H1 (cell line): ENCODE results near the gene OR52E2. TPM values are rescaled to one million over a fixed set of nuclear protein-coding genes. Genes with fewer than 3 reads are reported as not detected.

Source experiments
- CTCF ChIA-PET: fragments of 300-600 bp; sonication (Branson Sonifier 250); formaldehyde crosslinking; loops from one replicate; lab custom pipeline; 2021; ENCODE audit not compliant: partially characterized antibody; lab: Charles Lee
- POLR2A ChIA-PET: fragments of 300-600 bp; sonication (Branson Sonifier 250); formaldehyde crosslinking; loops from one replicate; lab custom pipeline; 2021; ENCODE audit warnings: inconsistent platforms; ENCODE audit not compliant: partially characterized antibody; lab: Charles Lee
- DNase-seq, 2 experiments: peaks; one replicate each; pipeline versions ENCODE4 v3.0.0 to v3.0.0-alpha.2; 2010 to 2022; ENCODE audit warnings: low spot score in 2 of 2, low read depth in 1 of 2, mixed read lengths in 1 of 2
- FAIRE-seq: peaks from 2 replicates; lab custom pipeline; 2011; peaks lifted over from hg19 to GRCh38; lab: Jason Lieb, UNC
- H2AFZ ChIP-seq: 2 replicates; pipeline ENCODE4 v1.8.1; 2012; ENCODE audit warnings: low read length, inconsistent platforms
- H2AK5ac ChIP-seq: 2 replicates; pipeline ENCODE4 v1.6.1; 2013; ENCODE audit warnings: low read depth, low read length
- H2BK120ac ChIP-seq: replicated peaks from 2 replicates; pipeline ENCODE3; 2013; ENCODE audit warnings: low read depth, low read length, inconsistent platforms
- H2BK12ac ChIP-seq: 2 replicates; pipeline ENCODE4 v1.6.1; 2013; ENCODE audit warnings: low read depth, low read length
- H2BK15ac ChIP-seq: 2 replicates; pipeline ENCODE4 v1.6.1; 2013; ENCODE audit warnings: low read length
- H2BK20ac ChIP-seq: 2 replicates; pipeline ENCODE4 v1.6.1; 2013; ENCODE audit warnings: low read length
- H2BK5ac ChIP-seq: 2 replicates; pipeline ENCODE4 v1.6.1; 2013; ENCODE audit warnings: low read depth, low read length
- H3K14ac ChIP-seq: 2 replicates; pipeline ENCODE4 v1.6.1; 2013; ENCODE audit warnings: inconsistent platforms; ENCODE audit not compliant: insufficient read length
- H3K18ac ChIP-seq: 2 replicates; pipeline ENCODE4 v1.6.1; 2013; ENCODE audit warnings: low read length; ENCODE audit errors: extremely low read depth
- H3K23ac ChIP-seq: 2 replicates; pipeline ENCODE4 v1.6.1; 2013; ENCODE audit warnings: inconsistent platforms; ENCODE audit not compliant: insufficient read length
- H3K23me2 ChIP-seq: 2 replicates; pipeline ENCODE4 v1.6.1; 2013; ENCODE audit warnings: low read depth, low read length
- H3K27ac ChIP-seq: 2 replicates; pipeline ENCODE4 v1.6.1; 2011; ENCODE audit warnings: low read depth, low read length, inconsistent platforms
- H3K27me3 ChIP-seq, 4 experiments: replicated peaks in 1 of 4; 1 replicate in 1 of 4; 2 replicates in 3 of 4; pipeline versions ENCODE4 v1.6.1 to v1.8.1; 2011 to 2013; ENCODE audit warnings: low read length in 3 of 4, mild to moderate bottlenecking in 3 of 4, inconsistent platforms in 2 of 4, mixed read lengths in 2 of 4, moderate library complexity in 1 of 4; ENCODE audit not compliant: control insufficient read depth in 3 of 4, insufficient read depth in 3 of 4; ENCODE audit errors: extremely low read depth in 1 of 4
- H3K36me3 ChIP-seq, 4 experiments: 2 replicates each; pipeline versions ENCODE4 v1.6.1 to v1.8.1; 2011 to 2013; ENCODE audit warnings: mild to moderate bottlenecking in 4 of 4, low read length in 3 of 4, moderate library complexity in 2 of 4, control low read depth in 1 of 4, inconsistent platforms in 1 of 4; ENCODE audit not compliant: insufficient read depth in 4 of 4, control insufficient read depth in 2 of 4
- H3K4ac ChIP-seq: replicated peaks from 2 replicates; pipeline ENCODE3; 2013; ENCODE audit warnings: low read length, low read depth, mixed read lengths, inconsistent platforms; ENCODE audit not compliant: insufficient read length
- H3K4me1 ChIP-seq, 4 experiments: replicated peaks in 1 of 4; 1 replicate in 1 of 4; 2 replicates in 3 of 4; pipeline versions ENCODE4 v1.6.1 to v1.8.1; 2011 to 2013; ENCODE audit warnings: low read length in 3 of 4, inconsistent platforms in 2 of 4, mixed read lengths in 1 of 4; ENCODE audit not compliant: insufficient read depth in 4 of 4, control insufficient read depth in 3 of 4
- H3K4me2 ChIP-seq, 2 experiments: 2 replicates each; pipeline versions ENCODE4 v1.6.1 to v1.8.1; 2011 to 2013; ENCODE audit warnings: low read depth in 2 of 2, low read length in 2 of 2, control low read depth in 1 of 2, inconsistent platforms in 1 of 2, mild to moderate bottlenecking in 1 of 2; ENCODE audit not compliant: insufficient read depth in 1 of 2
- H3K4me3 ChIP-seq, 4 experiments: fragments of 200-600, 300-600 bp in 1 of 4; sonication (generic), shearing (Covaris generic), sonication (Bioruptor Twin) in 1 of 4; 2 replicates each; pipeline versions ENCODE4 v1.5.1 to v1.8.1; 2011 to 2016; ENCODE audit warnings: low read length in 4 of 4, low read depth in 3 of 4, control low read depth in 2 of 4, inconsistent platforms in 2 of 4, mild to moderate bottlenecking in 2 of 4, mixed read lengths in 1 of 4, moderate library complexity in 1 of 4; ENCODE audit not compliant: insufficient read depth in 2 of 4; ENCODE audit errors: extremely low read depth in 1 of 4
- H3K56ac ChIP-seq: replicated peaks from 2 replicates; pipeline ENCODE3; 2013; ENCODE audit warnings: low read depth, mild to moderate bottlenecking, mixed read lengths, low read length, inconsistent platforms; ENCODE audit not compliant: insufficient read length
- H3K79me1 ChIP-seq: 2 replicates; pipeline ENCODE4 v1.6.1; 2013; ENCODE audit warnings: low read depth, low read length, control low read depth
- H3K79me2 ChIP-seq, 2 experiments: 2 replicates each; pipeline versions ENCODE4 v1.6.1 to v1.8.1; 2012 to 2013; ENCODE audit warnings: low read length in 2 of 2, mild to moderate bottlenecking in 2 of 2, inconsistent platforms in 1 of 2; ENCODE audit not compliant: insufficient read depth in 2 of 2, control insufficient read depth in 1 of 2
- H3K9ac ChIP-seq, 4 experiments: replicated peaks in 1 of 4; 1 replicate in 1 of 4; 2 replicates in 3 of 4; pipeline versions ENCODE4 v1.6.1 to v1.8.1; 2011 to 2013; ENCODE audit warnings: low read depth in 3 of 4, low read length in 3 of 4, control low read depth in 2 of 4, mild to moderate bottlenecking in 2 of 4, moderate library complexity in 2 of 4, inconsistent platforms in 1 of 4; ENCODE audit errors: extremely low read depth in 1 of 4
- H3K9me3 ChIP-seq, 2 experiments: 2 replicates each; pipeline versions ENCODE4 v1.6.1 to v1.8.1; 2012 to 2013; ENCODE audit warnings: mild to moderate bottlenecking in 2 of 2, moderate library complexity in 2 of 2, control low read depth in 1 of 2, inconsistent platforms in 1 of 2, low read depth in 1 of 2, low read length in 1 of 2, mixed read lengths in 1 of 2; ENCODE audit not compliant: insufficient read depth in 2 of 2
- H4K20me1 ChIP-seq, 2 experiments: replicated peaks in 1 of 2; 2 replicates each; pipeline versions ENCODE3 to v1.8.1; 2011 to 2013; ENCODE audit warnings: inconsistent platforms in 2 of 2, low read length in 2 of 2, mild to moderate bottlenecking in 1 of 2; ENCODE audit not compliant: insufficient read depth in 2 of 2, control insufficient read depth in 1 of 2
- H4K5ac ChIP-seq: 2 replicates; pipeline ENCODE4 v1.6.1; 2013; ENCODE audit warnings: low read length, low read depth, mixed read lengths, inconsistent platforms; ENCODE audit not compliant: insufficient read length
- H4K8ac ChIP-seq: 2 replicates; pipeline ENCODE4 v1.8.0; 2013; ENCODE audit warnings: mild to moderate bottlenecking, moderate library complexity, low read length, inconsistent platforms; ENCODE audit not compliant: insufficient read depth; ENCODE audit errors: extremely low read depth
- H4K91ac ChIP-seq: replicated peaks from 2 replicates; pipeline ENCODE3; 2013; ENCODE audit warnings: low read length, mixed read lengths, inconsistent platforms; ENCODE audit not compliant: insufficient read length
- ASH2L ChIP-seq: fragments of 200-600, 300-600 bp; sonication (generic); IDR thresholded peaks from one replicate; pipeline ENCODE4 v1.7.1; 2017; ENCODE audit warnings: low read length
- BACH1 ChIP-seq: IDR thresholded peaks from 2 replicates; pipeline ENCODE4 v1.6.1; 2012; ENCODE audit warnings: low read length, improper control_type of control experiment
- BRCA1 ChIP-seq: IDR thresholded peaks from 2 replicates; pipeline ENCODE4 v1.6.1; 2012; ENCODE audit warnings: low read depth, low read length, improper control_type of control experiment
- FOSL1 ChIP-seq: IDR thresholded peaks from 2 replicates; pipeline ENCODE4 v1.6.1; 2011; ENCODE audit warnings: mild to moderate bottlenecking, low read depth, low read length, moderate library complexity; ENCODE audit not compliant: insufficient read depth
- POU5F1 ChIP-seq: IDR thresholded peaks from 2 replicates; pipeline ENCODE4 v1.6.1; 2011; ENCODE audit warnings: low read depth, mild to moderate bottlenecking, low read length, moderate library complexity
- RFX5 ChIP-seq: IDR thresholded peaks from 2 replicates; pipeline ENCODE4 v1.6.1; 2011; ENCODE audit warnings: low read depth, low read length, improper control_type of control experiment, borderline replicate concordance
- SAP30 ChIP-seq: fragments of 300-600 bp; sonication (generic); IDR thresholded peaks from 2 replicates; pipeline ENCODE4 v1.7.1; 2012; ENCODE audit warnings: low read length, moderate library complexity, mild to moderate bottlenecking, inconsistent platforms; ENCODE audit not compliant: insufficient read depth, insufficient replicate concordance
- SIN3A ChIP-seq, 2 experiments: IDR thresholded peaks in 1 of 2; conservative IDR thresholded peaks in 1 of 2; 2 replicates each; pipeline ENCODE4 v1.6.1; 2011 to 2012; ENCODE audit warnings: low read length in 2 of 2, improper control_type of control experiment in 1 of 2, low read depth in 1 of 2, mild to moderate bottlenecking in 1 of 2
- SIRT6 ChIP-seq: IDR thresholded peaks from one replicate; pipeline ENCODE4 v1.7.1; 2012; ENCODE audit warnings: low read length, inconsistent platforms
- SIX5 ChIP-seq: IDR thresholded peaks from 2 replicates; pipeline ENCODE4 v1.6.1; 2011; ENCODE audit warnings: mild to moderate bottlenecking, low read depth, low read length
- SP1 ChIP-seq: IDR thresholded peaks from 2 replicates; pipeline ENCODE4 v1.6.1; 2011; ENCODE audit warnings: low read depth, low read length
- SP4 ChIP-seq: IDR thresholded peaks from 2 replicates; pipeline ENCODE4 v1.6.1; 2012; ENCODE audit warnings: low read length, inconsistent platforms
- TAF1 ChIP-seq: IDR thresholded peaks from 2 replicates; pipeline ENCODE4 v1.6.1; 2011; ENCODE audit warnings: mild to moderate bottlenecking, low read depth, low read length
- TCF12 ChIP-seq: IDR thresholded peaks from 2 replicates; pipeline ENCODE4 v1.6.1; 2011; ENCODE audit warnings: low read depth, mild to moderate bottlenecking, low read length
- WGBS, 2 experiments: shearing (Covaris generic) in 1 of 2; methylation state at CpG; one replicate each; pipeline versions ENCODE4 v1.1.6 to v1.1.7; 2013 to 2015; ENCODE audit warnings: low lambda C conversion rate in 2 of 2, mixed read lengths in 2 of 2, inconsistent platforms in 1 of 2, low coverage in 1 of 2, missing lambda C conversion rate in 1 of 2; ENCODE audit not compliant: insufficient replicate concordance in 2 of 2, insufficient coverage in 1 of 2, insufficient read length in 1 of 2; ENCODE audit errors: extremely low coverage in 1 of 2, missing lambda C conversion rate in 1 of 2; 5-methylcytosine and 5-hydroxymethylcytosine counted together
- polyA plus RNA-seq, 7 experiments: library from polyadenylated mRNA; depleted of rRNA in 3 of 7; stranded (reverse) in 5 of 7; unstranded in 2 of 7; fragments of >200 nt in 5 of 7; fragments of 200-250 nt in 2 of 7; gene quantifications; 1 replicate in 5 of 7; 2 replicates in 1 of 7; 4 replicates in 1 of 7; pipeline versions ENCODE4 v1.2.1 to v1.2.3, GENCODE V29; 2011 to 2013; ENCODE audit warnings: missing spikeins in 2 of 7, mixed read lengths in 2 of 7
- total RNA-seq: library from RNA; stranded (reverse); fragmentation: NEBNext Ultra II Directional; extraction: Animal tissue kit (Norgen Biotek cat#: 25700); gene quantifications from 2 replicates; pipeline ENCODE4 v1.2.1, GENCODE V29; 2021
- TF ChIP-seq, protein P1 (sequence below): IDR thresholded peaks from 2 replicates; pipeline ENCODE4 v1.6.1; 2012; ENCODE audit warnings: low read length, inconsistent platforms

Gene OR52E2
- total and polyA plus RNA-seq, 2 of the 8 experiments (the other 6 are each of a cell fraction or from before 2014, with no cell fraction given), result not detected

DNA sequence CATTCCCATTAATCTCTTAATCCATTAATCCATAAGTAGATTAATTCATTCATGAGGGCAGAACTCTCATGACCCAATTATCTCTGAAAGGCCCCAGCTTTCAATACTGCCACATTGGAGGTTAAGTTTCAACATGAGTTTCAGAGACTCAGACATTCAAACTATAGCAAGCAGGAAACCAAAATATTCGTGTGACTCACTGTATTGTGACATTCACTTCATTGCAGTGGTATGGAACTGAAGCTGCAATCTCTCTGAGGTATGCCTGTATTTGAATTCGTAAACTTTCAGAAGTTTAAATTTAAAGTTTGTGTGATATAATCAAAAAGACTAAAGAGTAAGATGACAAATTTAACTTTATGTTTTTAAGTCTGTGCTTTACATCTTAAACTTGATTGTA lies 16.0 kb downstream of the OR52E2 start:
- Histone ChIP-seq H2AFZ (no peak overlapping the region), H2AK5ac (no peak overlapping the region), H3K23me2 (no peaks in the 10 kb centered on the region), H2BK120ac (no peak overlapping the region), H3K9ac (no peak overlapping the region), H3K56ac (no peak overlapping the region), H4K8ac (no peak overlapping the region), H2BK12ac (no peak overlapping the region), H2BK15ac (no peak overlapping the region), H4K91ac (no peak overlapping the region), H3K36me3 (no peaks in the 10 kb centered on the region), H3K27me3 (no peaks in the 10 kb centered on the region), H3K27ac (no peak overlapping the region), H3K23ac (no peak overlapping the region), H4K20me1 (no peaks in the 10 kb centered on the region), H3K4me3 (no peak overlapping the region), H3K18ac (no peak overlapping the region), H2BK5ac (no peak overlapping the region), H3K79me2 (no peaks in the 10 kb centered on the region), H3K4me1 (peaks cover 0 to 3% (median 0%) of the 10 kb centered on the region in 4 experiments; a peak in 1 of 7 replicates), H3K79me1 (no peaks in the 10 kb centered on the region), H3K4me2 (no peak overlapping the region), H4K5ac (no peak overlapping the region), H3K14ac (no peak overlapping the region), H2BK20ac (no peak overlapping the region), H3K9me3 (no peaks in the 10 kb centered on the region), H3K4ac (no peak overlapping the region)
- ChIA-PET POLR2A (no interaction called here), CTCF (no interaction called here)
- no peak for FAIRE-seq
- DNase-seq, result no peak
- 88% methylated on average over 2 of the region's 2 CpGs; no CpG with 5 or more reads in 1 of the 2 experiments for WGBS, 2 experiments
- TF ChIP-seq ASH2L (no peak), SP4 (no peak), SAP30 (no peak), SIRT6 (no peak), POU5F1 (no peak), SIN3A (conservative IDR thresholded peaks at IDR 0.05 in 1 of 2, IDR thresholded peaks at IDR 0.05 in 1 of 2; ENCODE audit: low read depth in 1 of 2, low read length in 2 of 2) (no peak), TAF1 (no peak), RFX5 (no peak), BRCA1 (no peak), BACH1 (no peak), FOSL1 (no peak), SIX5 (no peak), SP1 (no peak), TCF12 (no peak)
- TF ChIP-seq, protein P1, sequence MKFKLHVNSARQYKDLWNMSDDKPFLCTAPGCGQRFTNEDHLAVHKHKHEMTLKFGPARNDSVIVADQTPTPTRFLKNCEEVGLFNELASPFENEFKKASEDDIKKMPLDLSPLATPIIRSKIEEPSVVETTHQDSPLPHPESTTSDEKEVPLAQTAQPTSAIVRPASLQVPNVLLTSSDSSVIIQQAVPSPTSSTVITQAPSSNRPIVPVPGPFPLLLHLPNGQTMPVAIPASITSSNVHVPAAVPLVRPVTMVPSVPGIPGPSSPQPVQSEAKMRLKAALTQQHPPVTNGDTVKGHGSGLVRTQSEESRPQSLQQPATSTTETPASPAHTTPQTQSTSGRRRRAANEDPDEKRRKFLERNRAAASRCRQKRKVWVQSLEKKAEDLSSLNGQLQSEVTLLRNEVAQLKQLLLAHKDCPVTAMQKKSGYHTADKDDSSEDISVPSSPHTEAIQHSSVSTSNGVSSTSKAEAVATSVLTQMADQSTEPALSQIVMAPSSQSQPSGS, result no peak
